Measurements from ENCODE around the gene PPP2R5B. TPM values are rescaled to one million over a fixed set of nuclear protein-coding genes. Genes with fewer than 3 reads are reported as not detected.

PPP2R5B gene
- total RNA-seq, result 115 TPM

DNA sequence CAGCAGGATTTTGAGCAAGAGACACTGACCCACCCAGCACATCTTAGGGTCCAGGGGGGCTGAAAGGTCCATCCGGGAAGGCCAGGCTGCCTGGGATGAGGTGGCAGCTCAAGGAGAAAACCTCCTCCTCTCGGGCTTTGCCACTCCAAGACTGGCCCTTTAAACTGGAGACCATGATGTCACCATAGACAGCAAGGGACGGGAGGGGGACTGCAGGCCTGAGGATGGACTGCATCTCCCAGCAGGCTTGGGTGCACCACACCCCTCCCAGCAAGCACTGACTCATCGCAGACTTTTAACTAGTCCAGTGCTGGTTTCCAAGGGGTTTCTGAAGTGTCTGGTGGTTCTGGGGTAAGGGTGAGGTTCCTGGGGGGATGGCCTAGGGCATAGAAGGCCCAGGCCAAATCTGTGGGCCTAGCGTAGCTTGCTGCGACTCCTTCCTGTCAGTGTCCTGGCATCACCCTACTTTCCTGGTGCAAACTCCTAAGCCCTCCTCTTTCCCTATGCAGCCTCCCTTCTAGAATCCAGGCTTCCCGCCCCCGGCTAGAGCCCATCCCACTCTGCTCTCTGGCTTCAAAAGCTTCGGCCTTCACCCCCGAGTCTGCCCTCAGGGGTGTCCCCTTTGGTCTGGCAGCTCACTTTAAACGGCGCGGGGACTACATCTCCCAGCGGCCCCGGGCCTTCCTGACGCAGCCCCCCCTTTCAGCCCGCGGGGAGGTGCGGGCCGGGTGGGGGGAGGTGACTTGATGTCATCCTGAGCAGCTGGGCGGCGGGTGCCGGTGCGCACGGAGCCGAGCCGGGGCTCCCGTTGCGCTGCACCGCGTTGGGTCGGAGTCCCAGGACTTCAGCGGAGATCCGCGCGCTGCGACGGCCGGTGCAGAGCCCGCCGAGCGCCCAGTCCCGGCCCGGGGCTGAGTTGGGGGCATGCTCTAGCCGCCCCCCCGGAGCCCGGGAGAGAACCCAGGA is at the start of gene PPP2R5B:
Gene PPP2R5B, plus strand, starts transcription at position 746 of the 966 bp plus-strand sequence. CDS start 1,046 bp downstream, outside the sequence.
- Histone ChIP-seq H3K36me3 (peaks cover 3 to 25% of the 10 kb centered on the region in 2 donors), H3K9me3 (no peaks in the 10 kb centered on the region), H3K27ac (peak within 1 kb of the TSS; percentile 89 to 96), H3K4me1 (peaks cover 10 to 21% of the 10 kb centered on the region in 2 donors), H3K27me3 (no peaks in the 10 kb centered on the region), H3K4me3 (peak within 1 kb of the TSS; percentile 91 to 97)
- TF ChIP-seq, protein P1, sequence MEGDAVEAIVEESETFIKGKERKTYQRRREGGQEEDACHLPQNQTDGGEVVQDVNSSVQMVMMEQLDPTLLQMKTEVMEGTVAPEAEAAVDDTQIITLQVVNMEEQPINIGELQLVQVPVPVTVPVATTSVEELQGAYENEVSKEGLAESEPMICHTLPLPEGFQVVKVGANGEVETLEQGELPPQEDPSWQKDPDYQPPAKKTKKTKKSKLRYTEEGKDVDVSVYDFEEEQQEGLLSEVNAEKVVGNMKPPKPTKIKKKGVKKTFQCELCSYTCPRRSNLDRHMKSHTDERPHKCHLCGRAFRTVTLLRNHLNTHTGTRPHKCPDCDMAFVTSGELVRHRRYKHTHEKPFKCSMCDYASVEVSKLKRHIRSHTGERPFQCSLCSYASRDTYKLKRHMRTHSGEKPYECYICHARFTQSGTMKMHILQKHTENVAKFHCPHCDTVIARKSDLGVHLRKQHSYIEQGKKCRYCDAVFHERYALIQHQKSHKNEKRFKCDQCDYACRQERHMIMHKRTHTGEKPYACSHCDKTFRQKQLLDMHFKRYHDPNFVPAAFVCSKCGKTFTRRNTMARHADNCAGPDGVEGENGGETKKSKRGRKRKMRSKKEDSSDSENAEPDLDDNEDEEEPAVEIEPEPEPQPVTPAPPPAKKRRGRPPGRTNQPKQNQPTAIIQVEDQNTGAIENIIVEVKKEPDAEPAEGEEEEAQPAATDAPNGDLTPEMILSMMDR (IDR thresholded peaks at IDR 0.05), result no peak
- peak; percentile 92 to 98 for DNase-seq (ENCODE audit: low spot score in 2 of 2)
- intact Hi-C loops (cut with DNase I), result loop anchor here (1.0 to 5.0 kb wide), 3 partner anchors 48 to 103 kb away; partner anchors contain the start of genes ARL2, MAJIN and SNX15

DNA sequence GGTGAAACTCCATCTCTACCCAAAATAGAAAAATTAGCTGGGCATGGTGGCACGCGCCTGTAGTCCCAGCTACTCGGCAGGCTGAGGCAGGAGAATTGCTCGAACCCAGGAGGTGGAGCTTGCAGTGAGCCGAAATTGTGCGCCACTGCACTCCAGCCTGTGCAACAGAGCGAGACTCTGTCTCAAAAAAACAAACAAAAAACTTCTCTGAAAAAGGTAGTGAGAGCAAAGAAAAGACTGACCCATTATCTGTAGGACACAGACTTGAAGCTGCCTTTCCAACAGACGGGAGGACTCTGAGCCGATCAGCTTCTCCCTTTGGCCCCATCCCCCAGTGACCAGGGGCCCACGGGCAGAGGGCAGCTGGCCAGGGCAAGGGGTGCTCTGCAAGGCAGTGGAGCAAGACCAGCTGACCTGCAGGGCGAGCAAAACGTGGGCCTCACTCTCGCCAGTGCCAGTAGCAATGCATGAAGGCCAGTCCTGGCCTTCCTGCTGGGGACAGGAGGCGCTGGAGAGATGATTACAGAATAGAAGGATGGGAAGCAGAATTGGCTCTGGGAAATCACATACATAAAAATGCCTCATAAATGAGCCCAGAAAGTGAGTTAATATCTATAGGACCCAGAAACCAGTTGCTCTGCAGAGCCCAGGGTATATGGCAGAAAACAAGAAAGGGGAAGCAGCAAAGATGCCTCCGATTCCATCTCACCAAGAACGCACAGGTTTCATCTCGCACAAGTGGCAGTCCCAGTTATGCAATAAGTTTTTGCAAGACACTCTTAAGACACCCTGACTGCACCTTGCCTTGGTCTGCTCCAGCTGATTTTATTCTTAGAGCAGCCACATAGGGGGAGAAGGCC is 48.9 kb upstream of the PPP2R5B start:
- H3K27ac ChIP-seq, result peak overlapping the region; percentile 63 to 77
- intact Hi-C loops (cut with DNase I), result no loop called here

DNA sequence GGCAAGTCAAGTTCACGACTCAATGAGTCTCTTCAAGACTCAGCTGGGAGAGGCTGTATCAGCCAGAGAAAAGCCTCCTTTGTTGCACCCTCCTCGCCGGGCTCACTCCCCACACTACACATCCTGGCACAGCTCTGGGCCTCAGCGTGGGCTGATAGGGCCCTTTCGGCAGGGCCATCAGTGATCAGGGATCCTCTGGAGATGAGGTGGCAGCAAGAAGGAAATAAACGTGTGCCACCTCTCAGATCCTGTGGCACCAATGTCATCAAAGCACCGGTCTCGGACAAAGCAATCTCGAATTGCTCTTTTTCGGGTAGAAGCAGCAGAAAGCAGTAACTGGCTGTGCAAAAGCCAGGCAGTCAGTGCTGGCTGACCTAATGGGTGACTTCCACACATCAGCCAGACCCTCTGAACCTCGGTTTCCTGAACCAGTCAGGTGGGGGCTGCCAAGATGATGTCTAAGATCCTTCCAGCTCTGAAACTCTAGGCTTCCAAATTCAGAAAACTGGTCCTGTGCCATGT is 48.2 kb upstream of the PPP2R5B start:
- Histone ChIP-seq H3K27me3 (no peaks in the 10 kb centered on the region), H3K4me3 (peak overlapping the region; percentile 67 to 93), H3K9me3 (no peaks in the 10 kb centered on the region), H3K27ac (peak overlapping the region; percentile 63 to 77), H3K4me1 (peaks cover 14 to 41% of the 10 kb centered on the region in 2 donors), H3K36me3 (peaks cover 29 to 30% of the 10 kb centered on the region in 2 donors)
- no peak for DNase-seq (ENCODE audit: low spot score in 2 of 2)
- TF ChIP-seq, protein P1 (IDR thresholded peaks at IDR 0.05), result no peak
- intact Hi-C loops (cut with DNase I), result no loop called here

More for the DNA sequence above, 48.9 kb upstream of the PPP2R5B start:
- peaks cover 21 to 48% of the 10 kb centered on the region in 2 donors for H3K4me1 ChIP-seq
- peaks cover 33 to 35% of the 10 kb centered on the region in 2 donors for H3K36me3 ChIP-seq
- no peaks in the 10 kb centered on the region for H3K27me3 ChIP-seq
- no peak for DNase-seq (ENCODE audit: low spot score in 2 of 2)
- peak overlapping the region; percentile 67 to 93 for H3K4me3 ChIP-seq
- no peaks in the 10 kb centered on the region for H3K9me3 ChIP-seq
- TF ChIP-seq, protein P1 (IDR thresholded peaks at IDR 0.05), result no peak

DNA sequence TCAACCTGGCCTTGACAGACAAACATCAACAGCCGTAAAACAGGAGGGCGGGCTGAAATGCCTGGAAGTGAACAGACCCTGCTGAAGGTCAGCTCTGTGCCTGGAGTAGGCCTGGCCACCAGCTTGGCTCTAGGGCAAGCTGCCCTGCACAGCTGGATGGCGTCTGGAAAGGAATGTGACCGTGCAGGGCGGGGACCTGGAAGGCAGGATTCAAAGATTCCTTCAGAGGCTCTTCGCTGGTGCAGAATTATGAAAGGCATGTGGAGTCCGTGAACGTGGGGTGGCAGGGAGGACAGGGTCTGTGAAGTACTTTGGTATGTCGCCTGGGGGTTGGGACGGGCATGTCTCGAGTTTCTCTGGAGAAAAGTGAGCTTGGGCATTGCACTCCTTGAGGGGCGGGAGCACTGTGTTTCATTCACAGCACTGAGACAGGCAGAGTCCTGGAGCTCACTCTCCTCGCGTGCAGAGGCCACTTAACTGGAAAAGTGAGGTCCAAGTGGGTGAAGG is 47.6 kb upstream of the PPP2R5B start:
- Histone ChIP-seq H3K4me3 (peak overlapping the region; percentile 67 to 93), H3K36me3 (peaks cover 24 to 25% of the 10 kb centered on the region in 2 donors), H3K4me1 (peaks cover 11 to 36% of the 10 kb centered on the region in 2 donors), H3K27me3 (no peaks in the 10 kb centered on the region), H3K27ac (peak overlapping the region; percentile 63 to 77), H3K9me3 (no peaks in the 10 kb centered on the region)
- intact Hi-C loops (cut with DNase I), result no loop called here
- TF ChIP-seq, protein P1 (IDR thresholded peaks at IDR 0.05), result no peak
- peak in 1 of 2 donors; percentile 77 for DNase-seq (ENCODE audit: low spot score in 2 of 2)

All from ascending aorta (tissue), 2 donors.